Neural progenitor cell (in vitro differentiated cells): ENCODE data around the gene COPB1. TPM values are rescaled to one million over a fixed set of nuclear protein-coding genes. Genes with fewer than 3 reads are reported as not detected.

ENCODE experiments used
- DNase-seq: peaks from one replicate; pipeline ENCODE4 v3.0.0-alpha.2; 2016; ENCODE audit warnings: low spot score
- H2AFZ ChIP-seq: fragments of 200-600 bp; sonication (generic); replicated peaks from 2 replicates; pipeline ENCODE4 v1.6.1; 2016; ENCODE audit warnings: antibody characterized with exemption
- H3F3A ChIP-seq: fragments of 200-600 bp; sonication (generic); 2 replicates; pipeline ENCODE4 v1.6.1; 2016; ENCODE audit warnings: antibody characterized with exemption, low read depth
- H3K27ac ChIP-seq: fragments of 200-600 bp; sonication (generic); 2 replicates; pipeline ENCODE4 v1.5.1; 2016; ENCODE audit warnings: mild to moderate bottlenecking
- H3K27me3 ChIP-seq: fragments of 200-600 bp; sonication (generic); 2 replicates; pipeline ENCODE4 v1.6.1; 2016; ENCODE audit warnings: mild to moderate bottlenecking, moderate library complexity
- H3K36me3 ChIP-seq: fragments of 200-600 bp; sonication (generic); 2 replicates; pipeline ENCODE4 v1.5.1; 2016
- H3K4me1 ChIP-seq: fragments of 200-600 bp; sonication (generic); 2 replicates; pipeline ENCODE4 v1.6.1; 2016; ENCODE audit warnings: mixed run types
- H3K4me2 ChIP-seq: fragments of 200-600 bp; sonication (generic); 2 replicates; pipeline ENCODE4 v1.6.1; 2016
- H3K4me3 ChIP-seq: fragments of 200-600 bp; sonication (generic); 2 replicates; pipeline ENCODE4 v1.5.1; 2016
- H3K79me2 ChIP-seq: fragments of 200-600 bp; sonication (generic); 2 replicates; pipeline ENCODE4 v1.6.1; 2016; ENCODE audit warnings: low read depth
- H3K9ac ChIP-seq: fragments of 200-600 bp; sonication (generic); 2 replicates; pipeline ENCODE4 v1.6.1; 2016
- H3K9me3 ChIP-seq: fragments of 200-600 bp; sonication (generic); 2 replicates; pipeline ENCODE4 v1.5.1; 2016; ENCODE audit warnings: low read depth
- H4K20me1 ChIP-seq: fragments of 200-600 bp; sonication (generic); 2 replicates; pipeline ENCODE4 v1.6.1; 2016; ENCODE audit warnings: low read depth
- H3K27ac Mint-ChIP-seq: 3 replicates; pipeline ENCODE4 v1.8.0; 2021; ENCODE audit warnings: mixed read lengths
- H3K27me3 Mint-ChIP-seq: 2 replicates; pipeline ENCODE4 v1.8.0; 2022; ENCODE audit warnings: low read depth, mild to moderate bottlenecking, inconsistent platforms, moderate library complexity, mixed read lengths; ENCODE audit not compliant: insufficient read depth
- H3K36me3 Mint-ChIP-seq: 3 replicates; pipeline ENCODE4 v1.8.0; 2021; ENCODE audit warnings: mixed read lengths
- H3K4me1 Mint-ChIP-seq: 3 replicates; pipeline ENCODE4 v1.8.0; 2021; ENCODE audit warnings: mixed read lengths
- H3K4me3 Mint-ChIP-seq: 3 replicates; pipeline ENCODE4 v1.8.0; 2021; ENCODE audit warnings: mild to moderate bottlenecking, moderate library complexity, mixed read lengths
- H3K9me3 Mint-ChIP-seq: 3 replicates; pipeline ENCODE4 v1.8.0; 2020; ENCODE audit warnings: mixed read lengths
- EZH2 ChIP-seq: fragments of 200-600 bp; sonication (generic); IDR thresholded peaks from 2 replicates; pipeline ENCODE4 v1.6.1; 2017; ENCODE audit warnings: antibody characterized with exemption, mild to moderate bottlenecking, moderate library complexity
- EZH2phosphoT487 ChIP-seq: fragments of 200-600 bp; sonication (generic); IDR thresholded peaks from 2 replicates; pipeline ENCODE4 v1.6.1; 2017; ENCODE audit warnings: antibody characterized with exemption
- total RNA-seq: library from RNA; depleted of rRNA; stranded (reverse); fragments of >200 nt; gene quantifications from 2 replicates; pipeline ENCODE4 v1.2.3, GENCODE V29; 2015; ENCODE audit warnings: low replicate concordance
- TF ChIP-seq, protein P1 (sequence below): fragments of 200-600 bp; sonication (generic); IDR thresholded peaks from 2 replicates; pipeline ENCODE4 v1.5.1; 2017; ENCODE audit warnings: antibody characterized with exemption, mild to moderate bottlenecking

Gene COPB1
- total RNA-seq, 1 donor from 2014 or later: 212 TPM

DNA sequence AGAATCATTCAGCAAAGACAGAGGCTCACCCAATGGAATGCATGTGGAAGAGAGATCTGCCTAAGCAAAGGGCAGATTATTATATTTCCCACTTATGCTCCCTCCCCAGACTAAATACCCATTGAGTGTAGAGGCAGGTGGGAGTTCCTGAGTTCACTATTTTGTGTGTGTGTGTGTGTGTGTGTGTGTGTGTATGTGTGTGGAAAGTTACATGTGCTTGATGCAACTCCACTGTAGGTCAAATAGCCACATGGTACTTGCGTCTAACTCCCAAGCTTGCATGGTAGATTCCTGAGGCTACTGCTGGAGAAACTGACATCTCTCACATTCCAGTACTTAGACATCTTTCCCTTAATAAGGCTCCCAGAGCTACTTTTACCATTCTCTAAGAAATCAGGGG is 3.4 kb upstream of the COPB1 start:
- peaks cover 8% of the 10 kb centered on the region for H4K20me1 ChIP-seq
- Mint-ChIP-seq H3K27me3 (no peaks in the 10 kb centered on the region), H3K27ac (no peak overlapping the region), H3K9me3 (no peaks in the 10 kb centered on the region), H3K36me3 (peaks cover 20% of the 10 kb centered on the region), H3K4me3 (no peak overlapping the region), H3K4me1 (peaks cover 7% of the 10 kb centered on the region)
- no peaks in the 10 kb centered on the region for H3K9me3 ChIP-seq
- H3K79me2 ChIP-seq: peaks cover 16% of the 10 kb centered on the region
- H3K36me3 ChIP-seq: peaks cover 23% of the 10 kb centered on the region
- no peak overlapping the region for H3K4me2 ChIP-seq
- no peak overlapping the region for H3K27ac ChIP-seq
- no peak overlapping the region for H3K4me3 ChIP-seq
- H2AFZ ChIP-seq: no peak overlapping the region
- no peak overlapping the region for H3K9ac ChIP-seq
- H3K4me1 ChIP-seq: peaks cover 7% of the 10 kb centered on the region
- H3K27me3 ChIP-seq: no peaks in the 10 kb centered on the region
- DNase-seq: no peak
- peaks cover 14% of the 10 kb centered on the region for H3F3A ChIP-seq
- TF ChIP-seq EZH2 (no peak), EZH2phosphoT487 (no peak)
- TF ChIP-seq, protein P1, sequence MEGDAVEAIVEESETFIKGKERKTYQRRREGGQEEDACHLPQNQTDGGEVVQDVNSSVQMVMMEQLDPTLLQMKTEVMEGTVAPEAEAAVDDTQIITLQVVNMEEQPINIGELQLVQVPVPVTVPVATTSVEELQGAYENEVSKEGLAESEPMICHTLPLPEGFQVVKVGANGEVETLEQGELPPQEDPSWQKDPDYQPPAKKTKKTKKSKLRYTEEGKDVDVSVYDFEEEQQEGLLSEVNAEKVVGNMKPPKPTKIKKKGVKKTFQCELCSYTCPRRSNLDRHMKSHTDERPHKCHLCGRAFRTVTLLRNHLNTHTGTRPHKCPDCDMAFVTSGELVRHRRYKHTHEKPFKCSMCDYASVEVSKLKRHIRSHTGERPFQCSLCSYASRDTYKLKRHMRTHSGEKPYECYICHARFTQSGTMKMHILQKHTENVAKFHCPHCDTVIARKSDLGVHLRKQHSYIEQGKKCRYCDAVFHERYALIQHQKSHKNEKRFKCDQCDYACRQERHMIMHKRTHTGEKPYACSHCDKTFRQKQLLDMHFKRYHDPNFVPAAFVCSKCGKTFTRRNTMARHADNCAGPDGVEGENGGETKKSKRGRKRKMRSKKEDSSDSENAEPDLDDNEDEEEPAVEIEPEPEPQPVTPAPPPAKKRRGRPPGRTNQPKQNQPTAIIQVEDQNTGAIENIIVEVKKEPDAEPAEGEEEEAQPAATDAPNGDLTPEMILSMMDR: no peak

DNA sequence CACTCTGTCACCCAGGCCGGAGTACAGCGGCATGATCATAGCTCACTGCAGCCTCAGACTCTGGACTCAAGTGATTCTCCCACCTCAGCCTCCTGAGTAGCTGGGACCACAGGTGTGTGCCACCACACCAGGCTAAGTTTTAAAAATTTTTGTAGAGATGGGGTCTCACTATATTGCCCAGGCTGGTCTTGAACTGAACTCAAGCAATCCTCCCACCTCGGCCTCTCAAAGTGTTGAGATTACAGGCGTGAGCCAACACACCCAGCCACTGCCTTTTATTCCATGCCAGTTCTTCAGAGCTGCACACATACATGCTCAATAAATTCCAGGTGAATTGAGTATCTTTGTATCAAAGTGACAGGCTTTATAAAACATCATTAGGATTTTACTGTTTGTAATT is 2.4 kb upstream of the COPB1 start:
- no peaks in the 10 kb centered on the region for H3K27me3 Mint-ChIP-seq
- peaks cover 10% of the 10 kb centered on the region for H3K4me1 Mint-ChIP-seq
- H3K36me3 Mint-ChIP-seq: peaks cover 24% of the 10 kb centered on the region
- Histone ChIP-seq H3K4me1 (peaks cover 7% of the 10 kb centered on the region), H3K36me3 (peaks cover 26% of the 10 kb centered on the region), H3K27ac (no peak overlapping the region), H3K9ac (no peak overlapping the region), H3K4me3 (no peak overlapping the region), H2AFZ (no peak overlapping the region), H3K27me3 (no peaks in the 10 kb centered on the region), H3K9me3 (peaks cover 3% of the 10 kb centered on the region), H3F3A (peaks cover 18% of the 10 kb centered on the region), H3K4me2 (no peak overlapping the region), H3K79me2 (peaks cover 26% of the 10 kb centered on the region), H4K20me1 (peaks cover 12% of the 10 kb centered on the region)
- no peaks in the 10 kb centered on the region for H3K9me3 Mint-ChIP-seq
- no peak for DNase-seq
- H3K27ac Mint-ChIP-seq: no peak overlapping the region
- no peak overlapping the region for H3K4me3 Mint-ChIP-seq
- no peak for TF ChIP-seq EZH2phosphoT487
- no peak for TF ChIP-seq EZH2
- TF ChIP-seq, protein P1: no peak

DNA sequence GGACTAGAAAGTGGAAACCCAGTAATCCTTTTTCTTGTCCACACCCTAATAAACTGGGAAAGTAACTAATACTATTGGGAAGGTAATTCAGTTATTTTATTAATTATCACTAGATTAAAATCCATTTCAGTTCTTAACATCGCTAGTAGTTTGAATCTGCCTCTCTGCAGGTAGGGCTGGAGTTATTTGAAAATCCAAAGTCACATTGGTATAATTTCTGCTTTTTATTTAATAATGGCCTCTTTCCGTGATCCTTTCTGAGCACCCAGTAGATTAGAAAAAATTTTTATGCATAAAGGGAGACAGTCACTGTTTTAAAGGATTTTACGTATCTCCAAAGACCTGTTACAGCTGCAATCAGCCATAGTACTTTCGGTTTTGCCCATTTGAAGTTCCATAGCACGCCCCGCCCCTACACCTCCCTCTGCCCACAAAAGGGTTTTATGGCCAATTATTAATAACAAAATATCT is 605 bp upstream of the COPB1 start:
- peak overlapping the region; percentile 93 for H3K27ac Mint-ChIP-seq
- Histone ChIP-seq H3F3A (peaks cover 18% of the 10 kb centered on the region), H3K4me2 (peak overlapping the region; percentile 83), H3K9me3 (peaks cover 3% of the 10 kb centered on the region), H3K36me3 (peaks cover 21% of the 10 kb centered on the region), H3K4me3 (peak overlapping the region; percentile 94), H3K79me2 (peaks cover 35% of the 10 kb centered on the region), H2AFZ (peak overlapping the region; percentile 95), H4K20me1 (peaks cover 12% of the 10 kb centered on the region), H3K9ac (peak overlapping the region; percentile 88), H3K27me3 (no peaks in the 10 kb centered on the region), H3K27ac (peak overlapping the region; percentile 86), H3K4me1 (peaks cover 7% of the 10 kb centered on the region)
- DNase-seq: peak; percentile 24
- TF ChIP-seq, protein P1: no peak
- TF ChIP-seq EZH2phosphoT487 (no peak), EZH2 (no peak)
- H3K4me3 Mint-ChIP-seq: peak overlapping the region; percentile 94
- H3K27me3 Mint-ChIP-seq: no peaks in the 10 kb centered on the region
- H3K9me3 Mint-ChIP-seq: no peaks in the 10 kb centered on the region
- peaks cover 10% of the 10 kb centered on the region for H3K4me1 Mint-ChIP-seq
- H3K36me3 Mint-ChIP-seq: peaks cover 16% of the 10 kb centered on the region
